SK-N-MC (cell line): ENCODE data around the gene OR10W1.

ENCODE experiments used
- EZH2 ChIP-seq: fragments of 200-600 bp; sonication (generic); IDR thresholded peaks from one replicate; pipeline ENCODE4 v1.6.1; 2017; ENCODE audit warnings: antibody characterized with exemption
- POLR2AphosphoS5 ChIP-seq: IDR thresholded peaks from 2 replicates; pipeline ENCODE4 v1.6.1; 2012; ENCODE audit warnings: mild to moderate bottlenecking, low read depth, low read length, borderline replicate concordance

GRCh38 chr11:58301576-58301975 lies 33.5 kb upstream of the OR10W1 start:
- no peak for TF ChIP-seq POLR2AphosphoS5
- TF ChIP-seq EZH2, result no peak
